ENCODE measurements around the gene COMMD1.
A peak's percentile ranks its signal among the peaks of the same experiment; 100 is the strongest.
"Not testable (repeated sequence)": the region's sequence is repeated elsewhere in the genome, so short reads cannot be mapped to it uniquely, and the experiment has no call there.

The COMMD1 gene

GRCh38 chr2:61924895-61925663 is 19.6 kb downstream of the COMMD1 start:
- no peak for FAIRE-seq

GRCh38 chr2:61926531-61927477 is 21.3 kb downstream of the COMMD1 start:
- no peak for FAIRE-seq

GRCh38 chr2:61928826-61929461 is 23.5 kb downstream of the COMMD1 start:
- FAIRE-seq, result no peak

- FAIRE-seq, result no peak
Measured at GRCh38 chr2:61937098-61937497, 31.6 kb downstream of the COMMD1 start.

DNA sequence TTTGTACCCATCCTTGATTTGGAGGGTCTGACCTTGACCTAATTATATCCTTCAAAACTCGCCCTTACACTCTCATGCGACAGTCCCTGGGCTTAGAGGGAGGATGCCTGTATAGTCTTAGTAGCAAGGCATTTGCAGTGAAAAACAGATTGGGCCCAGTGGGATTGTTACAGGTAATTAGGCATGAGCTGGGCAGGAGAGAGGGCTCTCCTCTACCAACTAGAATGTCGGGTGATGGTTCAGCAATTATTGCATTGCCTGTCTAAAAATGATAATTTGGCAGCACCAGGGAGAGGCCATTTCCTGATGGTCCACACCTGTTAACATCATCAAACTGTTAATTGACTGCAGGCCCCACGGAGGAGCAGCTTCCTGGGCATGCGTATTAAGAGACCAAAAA is 32.4 kb downstream of the COMMD1 start:
- no peak for FAIRE-seq

GRCh38 chr2:61938511-61938910 is 33.0 kb downstream of the COMMD1 start:
- FAIRE-seq, result no peak

- no peak for FAIRE-seq
Measured at GRCh38 chr2:61943251-61943650, 37.8 kb downstream of the COMMD1 start.

DNA sequence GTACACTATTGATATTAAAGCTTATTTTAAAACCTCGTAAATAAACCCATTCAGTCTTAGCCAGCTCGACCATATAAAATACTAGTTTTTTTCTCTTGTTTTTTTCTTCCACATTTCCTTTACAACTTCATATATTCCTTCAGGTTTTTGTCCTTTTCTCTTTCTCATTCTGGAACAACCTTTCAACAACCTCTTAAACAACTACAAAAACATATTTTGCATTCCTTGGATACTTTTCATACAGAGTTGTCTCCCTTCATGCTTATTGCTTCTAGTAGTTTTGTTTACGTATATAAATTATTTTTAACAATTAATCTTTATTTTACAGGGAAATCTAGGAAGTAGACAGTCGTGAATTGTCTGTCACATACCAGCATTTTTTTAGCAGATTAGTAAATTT is 41.2 kb downstream of the COMMD1 start:
- no peak for FAIRE-seq

GRCh38 chr2:61948661-61949457 is 43.4 kb downstream of the COMMD1 start:
- no peak for FAIRE-seq

- no peak for FAIRE-seq
Measured at GRCh38 chr2:61949458-61949713, 43.9 kb downstream of the COMMD1 start.

GRCh38 chr2:61949714-61950560 is 44.5 kb downstream of the COMMD1 start:
- no peak for FAIRE-seq

GRCh38 chr2:61950571-61951315 is 45.3 kb downstream of the COMMD1 start:
- FAIRE-seq, result no peak

DNA sequence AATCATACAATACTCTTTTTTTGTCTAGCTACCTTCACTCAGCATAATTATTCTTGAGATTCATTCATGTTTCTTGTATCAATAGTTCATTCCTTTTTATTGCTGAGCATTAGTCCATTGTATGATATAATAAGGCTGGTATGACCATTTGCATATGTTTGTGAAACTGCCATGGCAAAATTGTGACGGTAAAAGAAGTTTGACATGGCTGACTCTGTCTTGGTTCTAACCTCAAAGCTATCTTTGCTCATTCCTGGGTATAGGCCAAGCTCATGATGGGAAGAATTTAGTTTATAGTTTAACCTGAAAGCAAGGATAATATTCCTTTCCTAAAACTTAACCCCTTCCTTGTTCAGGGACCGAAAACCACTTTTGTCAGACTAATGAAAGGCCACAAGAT is 46.4 kb downstream of the COMMD1 start:
- no peak for FAIRE-seq

DNA sequence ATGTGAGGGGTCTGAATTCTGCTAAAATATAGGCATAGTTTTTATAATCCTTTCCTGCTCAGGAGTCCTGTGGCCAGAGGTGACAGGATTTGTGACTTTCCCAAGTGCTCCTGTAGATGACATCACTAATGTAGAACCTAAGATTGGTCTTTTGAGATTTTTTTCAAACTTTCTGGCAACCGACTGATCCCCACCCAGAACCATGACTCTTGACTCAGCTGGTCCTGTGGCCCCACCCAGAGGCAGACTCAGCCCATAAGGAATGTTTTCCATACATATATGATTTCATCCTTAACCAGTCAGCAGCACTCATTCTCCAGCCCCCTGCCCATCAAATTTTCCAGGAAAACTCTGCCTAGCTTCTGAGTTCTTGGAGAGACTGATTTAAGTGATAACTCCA is 46.8 kb downstream of the COMMD1 start:
- FAIRE-seq, result no peak

GRCh38 chr2:61954856-61955255 is 49.4 kb downstream of the COMMD1 start:
- FAIRE-seq, result not testable (repeated sequence)

GRCh38 chr2:61959381-61960293 is 54.2 kb downstream of the COMMD1 start:
- no peak for FAIRE-seq

DNA sequence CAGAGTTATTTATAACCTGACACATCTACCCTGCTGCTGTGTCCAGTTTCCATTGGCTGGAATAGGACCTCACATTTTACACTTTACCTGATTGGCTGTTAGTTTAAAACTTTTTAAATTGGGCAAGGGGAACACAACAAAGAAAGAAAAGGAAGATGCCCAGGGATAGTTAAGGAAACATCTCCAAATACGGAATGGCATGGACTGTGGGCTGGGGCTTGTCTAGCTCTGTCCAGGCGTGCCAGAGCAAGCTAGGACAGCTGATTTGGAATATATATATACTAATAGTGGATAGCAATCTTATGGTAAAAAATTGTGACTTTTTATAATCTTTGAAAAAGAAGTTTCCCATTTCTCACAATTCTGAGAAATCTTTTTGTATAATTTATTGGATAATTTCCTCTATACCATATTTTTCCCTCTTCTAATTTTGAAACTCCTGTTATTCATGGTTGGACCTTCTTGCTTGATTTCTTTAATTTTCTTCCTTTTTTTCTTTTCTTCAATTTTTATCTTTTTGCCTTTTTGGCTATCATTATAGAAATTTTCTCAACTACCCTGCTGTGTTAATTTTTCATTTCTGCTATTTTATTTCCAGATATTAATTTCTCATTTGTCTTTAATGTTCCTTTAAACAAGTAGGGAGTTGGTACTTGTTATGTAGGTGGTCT is 55.9 kb downstream of the COMMD1 start:
- peak; percentile 33 for FAIRE-seq

DNA sequence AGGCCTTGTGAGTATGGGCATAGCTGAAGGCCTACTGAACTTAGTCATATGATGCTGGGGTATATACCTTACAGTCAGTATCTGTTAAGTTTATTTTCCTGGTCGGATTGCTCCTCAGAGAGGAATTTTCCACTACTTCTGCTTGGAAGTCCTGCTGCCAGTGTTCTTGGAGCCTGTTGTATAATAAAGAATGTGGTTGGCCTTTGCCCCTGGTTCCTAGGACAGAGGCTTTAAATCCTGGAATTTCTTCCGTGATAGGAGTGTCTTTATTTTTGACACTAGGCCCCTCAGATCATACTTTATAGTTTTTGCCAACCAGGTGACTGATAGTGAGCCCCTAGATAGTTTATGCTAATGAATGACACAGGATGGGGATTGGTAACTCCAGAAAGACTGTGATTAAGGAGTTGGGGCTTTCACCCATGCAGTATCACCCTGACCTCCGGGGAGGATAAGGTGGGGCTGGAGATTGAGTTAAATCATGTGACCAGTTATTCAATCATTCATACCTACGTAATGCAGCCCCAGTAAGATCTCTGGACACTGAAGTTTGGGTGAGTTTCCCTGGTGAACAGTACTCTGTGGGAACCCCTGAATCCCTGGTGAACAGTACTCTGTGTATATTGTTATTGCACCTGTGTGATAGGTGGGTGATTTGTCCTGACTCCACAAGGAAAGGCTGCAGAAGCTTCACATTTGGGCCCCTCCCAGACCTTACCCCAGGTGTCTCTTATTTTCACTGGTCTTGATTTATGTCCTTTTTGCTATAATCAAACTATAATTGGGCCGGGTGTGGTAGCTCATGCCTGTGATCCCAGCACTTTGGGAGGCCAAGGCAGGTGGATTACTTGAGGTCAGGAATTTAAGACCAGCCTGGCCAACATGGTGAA is 56.9 kb downstream of the COMMD1 start:
- no peak for FAIRE-seq
